ENCODE measurements around the gene ZBTB32. TPM values are rescaled to one million over a fixed set of nuclear protein-coding genes. Genes with fewer than 3 reads are reported as not detected.
"Not testable (repeated sequence)": the region's sequence is repeated elsewhere in the genome, so short reads cannot be mapped to it uniquely, and the experiment has no call there.

The ZBTB32 gene
- not detected for total RNA-seq

DNA sequence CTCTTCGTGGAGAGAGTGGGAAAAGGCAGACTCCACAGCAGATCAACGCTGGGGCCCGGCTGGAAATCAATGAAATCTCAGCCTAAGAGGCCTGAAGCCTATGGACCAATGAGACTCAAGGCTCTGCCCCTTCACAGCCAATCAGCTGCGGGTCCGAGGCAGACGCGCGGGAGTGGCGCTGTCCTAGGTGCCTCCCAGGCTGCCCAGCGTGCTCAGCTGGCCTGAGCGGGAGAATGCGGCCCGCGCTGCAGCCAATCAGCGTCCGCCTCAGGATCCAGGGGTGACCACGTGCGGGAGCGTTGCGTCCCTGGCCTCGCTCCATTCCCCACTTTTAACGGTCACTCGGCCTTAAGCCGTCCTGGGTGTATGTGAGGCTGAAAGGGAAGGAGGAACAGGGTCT is at the start of gene ZBTB32:
Gene ZBTB32, plus strand, starts transcription at position 341 of the 400 bp plus-strand sequence. CDS start 10,069 bp downstream, outside the sequence.
- peaks cover 13% of the 10 kb centered on the region for H3K4me1 ChIP-seq
- no peak for DNase-seq (ENCODE audit: low spot score in 2 of 2)
- H3K4me3 ChIP-seq = no peak within 1 kb of the TSS
- H3K9me3 ChIP-seq = no peaks in the 10 kb centered on the region
- H3K27me3 ChIP-seq = no peaks in the 10 kb centered on the region
- no peaks in the 10 kb centered on the region for H3K36me3 ChIP-seq
- no peak within 1 kb of the TSS for H3K27ac ChIP-seq
- 38% methylated on average over 24 of the region's 24 CpGs for WGBS
- TF ChIP-seq, protein P1, sequence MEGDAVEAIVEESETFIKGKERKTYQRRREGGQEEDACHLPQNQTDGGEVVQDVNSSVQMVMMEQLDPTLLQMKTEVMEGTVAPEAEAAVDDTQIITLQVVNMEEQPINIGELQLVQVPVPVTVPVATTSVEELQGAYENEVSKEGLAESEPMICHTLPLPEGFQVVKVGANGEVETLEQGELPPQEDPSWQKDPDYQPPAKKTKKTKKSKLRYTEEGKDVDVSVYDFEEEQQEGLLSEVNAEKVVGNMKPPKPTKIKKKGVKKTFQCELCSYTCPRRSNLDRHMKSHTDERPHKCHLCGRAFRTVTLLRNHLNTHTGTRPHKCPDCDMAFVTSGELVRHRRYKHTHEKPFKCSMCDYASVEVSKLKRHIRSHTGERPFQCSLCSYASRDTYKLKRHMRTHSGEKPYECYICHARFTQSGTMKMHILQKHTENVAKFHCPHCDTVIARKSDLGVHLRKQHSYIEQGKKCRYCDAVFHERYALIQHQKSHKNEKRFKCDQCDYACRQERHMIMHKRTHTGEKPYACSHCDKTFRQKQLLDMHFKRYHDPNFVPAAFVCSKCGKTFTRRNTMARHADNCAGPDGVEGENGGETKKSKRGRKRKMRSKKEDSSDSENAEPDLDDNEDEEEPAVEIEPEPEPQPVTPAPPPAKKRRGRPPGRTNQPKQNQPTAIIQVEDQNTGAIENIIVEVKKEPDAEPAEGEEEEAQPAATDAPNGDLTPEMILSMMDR (IDR thresholded peaks at IDR 0.05) = no peak
- no peak for TF ChIP-seq EP300 (IDR thresholded peaks at IDR 0.05)
- no peak for TF ChIP-seq POLR2AphosphoS5 (IDR thresholded peaks at IDR 0.05)

- WGBS = 94% methylated on average over 6 of the region's 6 CpGs
- H3K27ac ChIP-seq = not testable (repeated sequence)
These were observed 49.5 kb upstream of the ZBTB32 start for GRCh38 chr19:35654828-35655227.

GRCh38 chr19:35655600-35655999 is 48.8 kb upstream of the ZBTB32 start:
- Histone ChIP-seq H3K9me3 (no peaks in the 10 kb centered on the region), H3K27ac (no peak overlapping the region), H3K4me3 (no peak overlapping the region), H3K4me1 (no peaks in the 10 kb centered on the region), H3K27me3 (no peaks in the 10 kb centered on the region), H3K36me3 (peaks cover 98% of the 10 kb centered on the region)
- no peak for DNase-seq (ENCODE audit: low spot score in 2 of 2)
- WGBS = 83% methylated on average over 4 of the region's 4 CpGs
- TF ChIP-seq EP300 (IDR thresholded peaks at IDR 0.05) (no peak), POLR2A (IDR thresholded peaks at IDR 0.05) (no peak), POLR2AphosphoS5 (IDR thresholded peaks at IDR 0.05) (no peak)
- TF ChIP-seq, protein P1 (IDR thresholded peaks at IDR 0.05) = no peak

More at GRCh38 chr19:35654828-35655227, 49.5 kb upstream of the ZBTB32 start:
- H3K36me3 ChIP-seq = peaks cover 91% of the 10 kb centered on the region
- not testable (repeated sequence) for H3K27me3 ChIP-seq; DNase-seq (ENCODE audit: low spot score in 2 of 2); H3K4me3 ChIP-seq; H3K9me3 ChIP-seq; H3K4me1 ChIP-seq

GRCh38 chr19:35656700-35657099 is 47.7 kb upstream of the ZBTB32 start:
- H3K4me3 ChIP-seq = no peak overlapping the region

GRCh38 chr19:35657904-35658700 is 46.3 kb upstream of the ZBTB32 start:
- WGBS = 92% methylated on average over 15 of the region's 15 CpGs
- no peak overlapping the region for H3K27ac ChIP-seq
- no peak overlapping the region for H3K4me3 ChIP-seq
- no peak for DNase-seq (ENCODE audit: low spot score in 2 of 2)
- TF ChIP-seq POLR2AphosphoS5 (IDR thresholded peaks at IDR 0.05) (no peak), POLR2A (IDR thresholded peaks at IDR 0.05) (no peak), EP300 (IDR thresholded peaks at IDR 0.05) (no peak)
- TF ChIP-seq, protein P1 (IDR thresholded peaks at IDR 0.05) = no peak
- H3K4me1 ChIP-seq = no peaks in the 10 kb centered on the region
- no peaks in the 10 kb centered on the region for H3K27me3 ChIP-seq
- no peaks in the 10 kb centered on the region for H3K9me3 ChIP-seq
- peaks cover 99% of the 10 kb centered on the region for H3K36me3 ChIP-seq

More at GRCh38 chr19:35656700-35657099, 47.7 kb upstream of the ZBTB32 start:
- TF ChIP-seq POLR2AphosphoS5 (IDR thresholded peaks at IDR 0.05) = no peak
- TF ChIP-seq, protein P1 (IDR thresholded peaks at IDR 0.05) = no peak
- TF ChIP-seq POLR2A (IDR thresholded peaks at IDR 0.05) = no peak
- no peak for TF ChIP-seq EP300 (IDR thresholded peaks at IDR 0.05)
- Histone ChIP-seq H3K9me3 (no peaks in the 10 kb centered on the region), H3K4me1 (no peaks in the 10 kb centered on the region), H3K36me3 (peaks cover 98% of the 10 kb centered on the region), H3K27me3 (no peaks in the 10 kb centered on the region), H3K27ac (no peak overlapping the region)
- WGBS = 99% methylated on average over 6 of the region's 6 CpGs
- no peak for DNase-seq (ENCODE audit: low spot score in 2 of 2)
